Measurements from ENCODE around the gene KCTD21. TPM values are rescaled to one million over a fixed set of nuclear protein-coding genes. Genes with fewer than 3 reads are reported as not detected.

The KCTD21 gene
- total and polyA plus RNA-seq, 10 of the 15 experiments (the other 5 are each of a cell fraction or from before 2014, with no cell fraction given): 0.63 to 5.4 (median 3.6) TPM

GRCh38 chr11:78219493-78220217 lies 31.2 kb upstream of the KCTD21 start (continued):
- TF ChIP-seq PRDM15 (CRISPR knock-in tag; IDR thresholded peaks at IDR 0.05): no peak

- no peaks in the 10 kb centered on the region for H3K27me3 ChIP-seq (replicated peaks in 1 of 2; ENCODE audit: control insufficient read depth in 2 of 2, insufficient read depth in 2 of 2, low read length in 1 of 2)
- RAD21 ChIA-PET (ENCODE audit: unreplicated experiment): interaction anchor here (1.3 kb wide), 1 partner anchor 9 kb away, joined by 3 read pairs; no protein-coding TSS in a partner anchor
- peaks cover 27% of the 10 kb centered on the region for H3K4me1 ChIP-seq (ENCODE audit: control insufficient read depth, insufficient read depth, low read length)
- no peak for TF ChIP-seq SIX5 (IDR thresholded peaks at IDR 0.05; ENCODE audit: low read depth, low read length, severe bottlenecking)
- TF ChIP-seq MEF2A (IDR thresholded peaks at IDR 0.05; ENCODE audit: insufficient read depth, low read depth, low read length): no peak
- no peak for TF ChIP-seq ZBTB11 (CRISPR knock-in tag; IDR thresholded peaks at IDR 0.05)
- no peak for TF ChIP-seq HDAC2 (IDR thresholded peaks at IDR 0.05)
- no peak for TF ChIP-seq E2F4 (IDR thresholded peaks at IDR 0.05; ENCODE audit: low read depth, low read length)
- TF ChIP-seq CREM (IDR thresholded peaks at IDR 0.05; ENCODE audit: low read depth): no peak
- TF ChIP-seq CHD2 (IDR thresholded peaks at IDR 0.05; ENCODE audit: borderline replicate concordance, low read depth, low read length): no peak
- POLR2A ChIA-PET: no interaction called here
- H3K4me2 ChIP-seq (ENCODE audit: control insufficient read depth, insufficient read depth): no peak overlapping the region
- H3K9me3 ChIP-seq (replicated peaks; ENCODE audit: control insufficient read depth, insufficient read depth, low read length): no peaks in the 10 kb centered on the region
- ATAC-seq (no peak), FAIRE-seq (no peak), DNase-seq (ENCODE audit: low read depth, low spot score) (no peak)
- no peaks in the 10 kb centered on the region for H3K79me2 ChIP-seq (ENCODE audit: control insufficient read depth, insufficient read depth, low read length)
- SMC1A ChIA-PET (ENCODE audit: uncharacterized antibody, unreplicated experiment): interaction anchor here (1.5 kb wide), 1 partner anchor 9 kb away, joined by 6 read pairs; no protein-coding TSS in a partner anchor
- CTCF ChIA-PET: interaction anchor here (1.4 to 1.5 kb wide), 3 partner anchors 9 to 199 kb away, joined by 3 to 6 read pairs (median 3); partner anchors contain the start of gene GAB2
- peaks cover 0 to 8% of the 10 kb centered on the region in 2 experiments; a peak in 2 of 4 replicates for H3K36me3 ChIP-seq (ENCODE audit: control insufficient read depth in 2 of 2, insufficient read depth in 2 of 2, low read length in 1 of 2)
- H4K20me1 ChIP-seq (ENCODE audit: control insufficient read depth, insufficient read depth): no peaks in the 10 kb centered on the region
- no peak overlapping the region for H3K4me3 ChIP-seq
- no peak overlapping the region for H3K27ac ChIP-seq (ENCODE audit: control insufficient read depth, insufficient read depth)
- no peak overlapping the region for H2AFZ ChIP-seq (ENCODE audit: control insufficient read depth, low read depth, low read length)
- no peak overlapping the region for H3K9ac ChIP-seq (ENCODE audit: control insufficient read depth, insufficient read depth, low read length)
- BruUV-seq (replicated peaks): no TSS peak
- in situ Hi-C loops (cut with MboI) (no loop called here), intact Hi-C loops (cut with micrococcal nuclease; ENCODE audit: unreplicated experiment) (no loop called here)
- WGBS (ENCODE audit: insufficient coverage, insufficient replicate concordance, low lambda C conversion rate, missing lambda C conversion rate): 75% methylated on average over 11 of the region's 11 CpGs
Measured at GRCh38 chr11:78218707-78219492, 30.5 kb upstream of the KCTD21 start.

Measured in GM12878 (cell line).